ENCODE data around the gene KCNJ6.
A peak's percentile ranks its signal among the peaks of the same experiment; 100 is the strongest.
"Not testable (repeated sequence)": the region's sequence is repeated elsewhere in the genome, so short reads cannot be mapped to it uniquely, and the experiment has no call there.

The KCNJ6 gene

DNA sequence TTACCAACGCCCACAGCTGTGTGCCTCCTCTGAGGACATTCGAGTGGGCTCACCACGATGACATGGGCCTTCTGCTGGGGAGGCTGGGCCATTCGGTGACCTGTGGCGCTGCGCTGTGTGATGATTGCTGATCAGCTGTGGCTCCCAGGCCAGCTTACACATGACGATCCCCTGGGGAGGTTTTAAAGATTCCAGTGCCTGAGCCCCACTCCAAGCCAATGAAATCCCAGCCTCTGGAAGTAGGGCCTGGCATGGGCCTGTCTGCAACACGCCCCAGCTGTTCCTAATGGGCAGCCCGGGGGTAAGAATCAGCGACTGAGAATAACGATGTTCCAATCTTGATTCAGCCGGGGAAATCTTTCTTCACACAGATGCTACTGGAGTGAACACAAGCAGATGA lies 153.7 kb downstream of the KCNJ6 start:
- Mint-ChIP-seq H3K4me3 (no peak overlapping the region), H3K4me1 (no peaks in the 10 kb centered on the region), H3K27ac (no peak overlapping the region), H3K9me3 (no peaks in the 10 kb centered on the region), H3K27me3 (peaks cover 8% of the 10 kb centered on the region)
- ATAC-seq = no peak
- no peak for DNase-seq

GRCh38 chr21:37761406-37761805 lies 154.9 kb downstream of the KCNJ6 start:
- ATAC-seq, DNase-seq, H3K4me3 Mint-ChIP-seq: not testable (repeated sequence)

DNA sequence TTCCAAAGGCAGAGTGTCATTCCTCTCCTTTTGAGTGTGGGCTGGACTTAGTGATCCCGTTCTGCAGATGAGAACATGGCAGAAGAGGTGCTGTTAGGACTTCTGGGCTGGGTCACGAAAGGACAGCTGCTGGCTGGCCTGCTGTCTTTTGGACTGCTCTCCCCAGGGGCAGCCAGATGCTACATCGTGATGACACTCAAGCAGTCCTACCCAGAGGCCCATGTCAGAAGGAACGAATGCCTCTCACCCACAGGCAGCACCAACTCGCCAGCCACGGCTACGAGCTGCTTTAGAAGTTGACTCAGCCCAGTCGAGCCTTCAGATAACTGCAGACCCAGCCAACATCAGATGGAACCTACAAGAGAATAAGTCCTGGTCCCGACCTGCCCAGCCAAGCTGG lies 156.5 kb downstream of the KCNJ6 start:
- H3K27me3 Mint-ChIP-seq = peaks cover 8% of the 10 kb centered on the region
- DNase-seq (no peak), ATAC-seq (no peak)
- H3K9me3 Mint-ChIP-seq = no peaks in the 10 kb centered on the region
- H3K4me1 Mint-ChIP-seq = no peaks in the 10 kb centered on the region
- H3K27ac Mint-ChIP-seq = peak overlapping the region in 1 of 2 donors; percentile 45
- no peak overlapping the region for H3K4me3 Mint-ChIP-seq

More at GRCh38 chr21:37761406-37761805, 154.9 kb downstream of the KCNJ6 start:
- H3K9me3 Mint-ChIP-seq, H3K27me3 Mint-ChIP-seq, H3K27ac Mint-ChIP-seq, H3K4me1 Mint-ChIP-seq: not testable (repeated sequence)

DNA sequence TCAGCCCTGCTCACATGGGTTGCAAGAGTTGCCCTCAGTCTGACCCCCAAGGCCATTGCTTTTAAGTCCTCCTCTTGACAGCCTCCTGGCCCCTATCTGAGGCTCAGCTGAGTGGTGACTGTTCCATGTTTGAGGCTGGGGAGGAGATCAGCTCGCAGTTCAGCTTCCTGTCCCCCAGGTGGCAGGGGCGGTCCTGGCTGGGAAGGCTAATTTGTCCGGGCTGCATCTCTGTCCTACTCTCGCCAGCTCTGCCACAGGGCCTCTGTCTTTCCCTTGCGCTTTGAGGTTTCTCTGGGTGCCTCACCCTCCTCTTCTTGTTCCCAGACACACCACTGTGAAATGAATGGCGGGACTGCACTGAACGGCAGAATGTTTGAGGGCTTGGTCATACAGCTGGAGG lies 157.3 kb downstream of the KCNJ6 start:
- ATAC-seq = no peak

GRCh38 chr21:37757606-37758376 lies 158.5 kb downstream of the KCNJ6 start:
- Mint-ChIP-seq H3K4me1 (no peaks in the 10 kb centered on the region), H3K27me3 (peaks cover 8% of the 10 kb centered on the region), H3K27ac (no peak overlapping the region), H3K4me3 (no peak overlapping the region), H3K9me3 (no peaks in the 10 kb centered on the region)
- DNase-seq (no peak), ATAC-seq (no peak)

More for the DNA sequence above, 157.3 kb downstream of the KCNJ6 start:
- peaks cover 8% of the 10 kb centered on the region for H3K27me3 Mint-ChIP-seq
- H3K4me3 Mint-ChIP-seq = no peak overlapping the region
- no peak for DNase-seq
- H3K27ac Mint-ChIP-seq = no peak overlapping the region
- H3K9me3 Mint-ChIP-seq = no peaks in the 10 kb centered on the region
- H3K4me1 Mint-ChIP-seq = no peaks in the 10 kb centered on the region

DNA sequence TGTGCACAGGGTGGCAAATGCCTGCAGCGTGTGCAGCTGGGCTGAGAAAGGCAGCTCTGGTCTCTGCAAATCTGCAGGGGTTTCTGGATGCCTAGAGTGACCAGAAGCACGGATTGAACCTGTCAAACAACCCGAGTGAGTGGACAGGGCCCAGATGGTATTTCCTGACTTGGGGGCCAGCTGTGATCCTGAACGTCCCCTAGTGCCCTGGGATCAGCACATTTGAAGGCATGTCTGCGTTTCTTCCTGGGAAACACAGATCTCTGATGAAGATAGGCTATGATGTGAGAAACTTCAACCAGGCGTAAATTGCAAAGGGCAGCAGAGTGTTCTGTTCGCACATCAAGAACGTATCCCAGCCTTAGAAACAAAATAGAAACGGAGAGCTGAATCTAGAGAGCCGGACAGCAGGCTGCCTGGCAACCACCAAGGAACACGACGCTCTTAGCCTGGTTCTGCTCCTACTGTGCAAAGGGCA lies 163.1 kb downstream of the KCNJ6 start:
- H3K27ac Mint-ChIP-seq = peak overlapping the region in 1 of 2 donors; percentile 47
- DNase-seq (no peak), ATAC-seq (no peak)
- H3K4me1 Mint-ChIP-seq = no peaks in the 10 kb centered on the region
- H3K27me3 Mint-ChIP-seq = peaks cover 9% of the 10 kb centered on the region
- H3K4me3 Mint-ChIP-seq = no peak overlapping the region
- H3K9me3 Mint-ChIP-seq = no peaks in the 10 kb centered on the region

DNA sequence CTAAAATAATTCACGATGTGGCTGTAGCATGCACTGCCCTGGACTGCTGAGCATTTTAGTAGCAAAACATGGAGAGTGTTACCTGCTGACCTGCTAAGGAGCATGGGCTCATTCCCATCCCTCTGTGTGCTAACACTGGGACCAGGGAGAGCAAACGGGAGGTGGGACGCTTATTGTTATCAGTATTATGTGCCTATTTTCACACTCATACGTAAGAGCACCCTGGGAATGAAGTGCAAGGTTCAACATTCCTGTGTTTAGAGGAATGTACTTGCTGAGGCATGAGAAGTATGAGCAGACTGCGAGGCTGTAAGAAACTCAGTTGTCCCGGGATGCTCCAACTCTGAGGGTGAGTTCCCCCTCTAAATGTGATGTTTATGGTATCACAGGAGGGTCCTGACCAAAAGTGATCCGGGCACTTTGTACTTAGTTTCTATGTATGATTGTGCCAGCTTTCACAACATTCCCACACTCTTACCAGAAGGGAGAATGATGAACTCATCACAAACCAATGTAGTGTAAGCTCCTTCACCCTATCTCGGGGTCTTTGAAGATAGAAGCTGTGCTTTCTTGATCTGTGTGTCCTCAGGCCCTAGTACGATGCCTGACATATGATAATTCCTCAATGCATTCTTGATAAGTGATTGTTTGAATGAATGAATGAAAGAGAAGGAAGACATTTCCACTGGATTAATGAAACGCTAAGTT lies 164.8 kb downstream of the KCNJ6 start:
- Mint-ChIP-seq H3K27me3 (peaks cover 17% of the 10 kb centered on the region), H3K9me3 (no peaks in the 10 kb centered on the region), H3K4me1 (no peaks in the 10 kb centered on the region), H3K4me3 (no peak overlapping the region), H3K27ac (no peak overlapping the region)
- ATAC-seq (no peak), DNase-seq (no peak)

DNA sequence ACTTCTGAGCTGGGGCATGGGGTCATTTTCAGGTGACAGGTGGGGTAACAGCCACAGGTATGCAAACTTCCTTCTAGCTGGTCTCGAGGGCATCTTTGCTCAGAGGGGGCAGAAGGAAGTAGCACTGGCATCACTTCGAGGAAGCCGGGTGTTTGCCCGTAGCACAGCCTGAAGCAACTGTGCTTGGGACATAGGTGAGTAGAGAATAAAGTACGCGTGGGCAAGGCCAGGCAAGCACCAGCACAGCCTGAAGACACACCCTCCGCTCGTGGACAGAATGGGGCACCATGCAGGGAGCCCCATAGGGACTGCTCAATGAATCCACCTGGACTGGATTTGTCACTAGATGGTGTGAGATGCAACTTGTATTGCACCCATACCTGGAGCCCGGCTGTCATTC lies 167.1 kb downstream of the KCNJ6 start:
- Mint-ChIP-seq H3K27ac (no peak overlapping the region), H3K27me3 (peaks cover 17% of the 10 kb centered on the region), H3K4me3 (no peak overlapping the region), H3K9me3 (no peaks in the 10 kb centered on the region), H3K4me1 (no peaks in the 10 kb centered on the region)
- DNase-seq = no peak
- ATAC-seq = no peak

- no peak for ATAC-seq
- no peak overlapping the region for H3K4me3 Mint-ChIP-seq
- no peaks in the 10 kb centered on the region for H3K4me1 Mint-ChIP-seq
- H3K9me3 Mint-ChIP-seq = no peaks in the 10 kb centered on the region
- peaks cover 17% of the 10 kb centered on the region for H3K27me3 Mint-ChIP-seq
- H3K27ac Mint-ChIP-seq = no peak overlapping the region
- DNase-seq = no peak
Observed at GRCh38 chr21:37748351-37748750, 167.9 kb downstream of the KCNJ6 start.

GRCh38 chr21:37746849-37747248 lies 169.4 kb downstream of the KCNJ6 start:
- no peaks in the 10 kb centered on the region for H3K9me3 Mint-ChIP-seq
- H3K27me3 Mint-ChIP-seq = peaks cover 17% of the 10 kb centered on the region
- H3K4me1 Mint-ChIP-seq = no peaks in the 10 kb centered on the region
- H3K4me3 Mint-ChIP-seq = no peak overlapping the region
- ATAC-seq = no peak
- H3K27ac Mint-ChIP-seq = no peak overlapping the region
- DNase-seq = no peak

- Mint-ChIP-seq H3K27me3 (peaks cover 28% of the 10 kb centered on the region), H3K9me3 (no peaks in the 10 kb centered on the region), H3K27ac (peak overlapping the region in 1 of 2 donors; percentile 73), H3K4me1 (no peaks in the 10 kb centered on the region), H3K4me3 (no peak overlapping the region)
- DNase-seq = no peak
- ATAC-seq = no peak
Observed at GRCh38 chr21:37744551-37744950, 171.7 kb downstream of the KCNJ6 start.

DNA sequence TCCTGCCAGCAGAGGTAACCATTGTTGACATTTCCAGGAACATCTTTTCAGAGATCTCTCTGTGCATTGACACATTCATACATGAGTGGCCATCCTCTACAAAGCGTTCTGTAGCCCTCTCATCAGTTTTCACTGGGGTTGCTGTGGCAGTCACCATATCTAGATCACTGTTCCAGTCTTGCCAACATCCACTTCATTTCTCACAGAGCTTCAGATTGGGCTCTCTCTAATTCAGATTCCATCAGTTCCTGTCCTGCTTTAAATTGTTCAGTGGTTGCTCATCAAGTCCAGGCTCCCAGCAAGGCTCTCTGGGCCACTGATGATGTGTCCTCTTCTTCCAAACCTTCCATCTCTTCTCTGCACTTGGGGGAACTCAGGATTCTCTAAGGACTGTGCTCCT lies 173.7 kb downstream of the KCNJ6 start:
- Mint-ChIP-seq H3K27ac (no peak overlapping the region), H3K4me3 (no peak overlapping the region), H3K27me3 (peaks cover 26% of the 10 kb centered on the region), H3K4me1 (no peaks in the 10 kb centered on the region), H3K9me3 (no peaks in the 10 kb centered on the region)
- DNase-seq (no peak), ATAC-seq (no peak)

DNA sequence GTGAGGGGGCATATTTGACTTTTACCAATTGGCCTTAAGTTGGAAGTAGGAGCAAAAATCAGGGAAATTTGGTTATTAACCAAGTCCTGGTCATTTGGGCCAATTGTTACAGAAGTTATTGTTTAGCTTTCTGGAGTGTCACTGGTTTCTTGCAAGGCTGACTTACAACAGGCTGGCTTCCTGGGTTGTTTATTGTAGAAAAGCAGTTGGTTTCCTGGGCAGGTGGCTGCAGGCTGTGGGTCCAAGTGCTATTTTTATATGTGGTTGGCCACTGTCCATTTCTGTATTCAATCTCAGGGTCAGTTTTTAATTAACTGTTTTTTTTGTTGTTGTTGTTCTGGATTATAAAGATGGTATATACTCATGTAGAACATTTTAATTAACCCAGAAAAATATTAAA lies 174.1 kb downstream of the KCNJ6 start:
- H3K27ac Mint-ChIP-seq = no peak overlapping the region
- H3K27me3 Mint-ChIP-seq = peaks cover 21% of the 10 kb centered on the region
- no peak for ATAC-seq
- H3K9me3 Mint-ChIP-seq = no peaks in the 10 kb centered on the region
- no peak overlapping the region for H3K4me3 Mint-ChIP-seq
- no peaks in the 10 kb centered on the region for H3K4me1 Mint-ChIP-seq
- DNase-seq = no peak

GRCh38 chr21:37737996-37738395 lies 178.3 kb downstream of the KCNJ6 start:
- no peak for ATAC-seq
- H3K9me3 Mint-ChIP-seq = no peaks in the 10 kb centered on the region
- peaks cover 23% of the 10 kb centered on the region for H3K27me3 Mint-ChIP-seq
- no peaks in the 10 kb centered on the region for H3K4me1 Mint-ChIP-seq
- H3K27ac Mint-ChIP-seq = no peak overlapping the region
- no peak for DNase-seq
- H3K4me3 Mint-ChIP-seq = no peak overlapping the region

- ATAC-seq (no peak), DNase-seq (no peak)
- H3K9me3 Mint-ChIP-seq = no peaks in the 10 kb centered on the region
- H3K4me3 Mint-ChIP-seq = no peak overlapping the region
- H3K4me1 Mint-ChIP-seq = no peaks in the 10 kb centered on the region
- H3K27me3 Mint-ChIP-seq = peaks cover 18% of the 10 kb centered on the region
- H3K27ac Mint-ChIP-seq = no peak overlapping the region
Observed at GRCh38 chr21:37737507-37737906, 178.8 kb downstream of the KCNJ6 start.

DNA sequence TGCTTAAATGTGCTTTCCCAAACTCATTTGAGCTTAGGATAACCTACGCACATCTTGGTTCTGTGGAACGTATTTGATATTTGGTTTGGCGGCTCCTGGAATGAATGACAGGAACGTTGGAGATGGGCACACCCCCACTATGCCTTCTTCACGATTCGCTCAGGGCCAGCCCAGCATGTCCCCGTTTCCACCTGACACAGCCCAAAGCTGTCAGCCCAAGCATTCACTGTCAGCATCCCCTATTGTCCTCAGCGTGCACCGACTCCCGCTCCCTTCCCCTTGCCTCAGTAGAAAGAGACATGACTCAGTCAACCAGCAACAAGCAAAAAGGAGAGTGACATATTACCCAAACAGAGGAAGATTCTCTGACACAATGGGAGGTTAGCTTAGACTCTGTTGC lies 181.4 kb downstream of the KCNJ6 start:
- ATAC-seq (no peak), DNase-seq (no peak)
- no peaks in the 10 kb centered on the region for H3K9me3 Mint-ChIP-seq
- peaks cover 22% of the 10 kb centered on the region for H3K27me3 Mint-ChIP-seq
- H3K27ac Mint-ChIP-seq = no peak overlapping the region
- H3K4me1 Mint-ChIP-seq = no peaks in the 10 kb centered on the region
- H3K4me3 Mint-ChIP-seq = no peak overlapping the region

All from stimulated activated naive CD8-positive, alpha-beta T cell treated with anti-CD3 and anti-CD28 coated beads, Interleukin-15, amount 100 ng/mL, for 72 hours (primary cell).